ENCODE measurements around the gene UGT3A1.
A peak's percentile ranks its signal among the peaks of the same experiment; 100 is the strongest.

Gene UGT3A1

GRCh38 chr5:35956429-35956828 is 34.8 kb downstream of the UGT3A1 start:
- H3K36me3 Mint-ChIP-seq (ENCODE audit: low read depth) = no peaks in the 10 kb centered on the region
- no peak overlapping the region for H3K27ac Mint-ChIP-seq
- H3K9me3 Mint-ChIP-seq = no peaks in the 10 kb centered on the region
- peaks cover 9% of the 10 kb centered on the region for H3K4me1 Mint-ChIP-seq (ENCODE audit: low read depth)
- H3K4me3 Mint-ChIP-seq = no peak overlapping the region
- H3K27me3 Mint-ChIP-seq = peaks cover 36% of the 10 kb centered on the region

GRCh38 chr5:35954175-35954574 is 37.0 kb downstream of the UGT3A1 start:
- no peak overlapping the region for H3K27ac Mint-ChIP-seq
- H3K36me3 Mint-ChIP-seq (ENCODE audit: low read depth) = no peaks in the 10 kb centered on the region
- H3K4me3 Mint-ChIP-seq = no peak overlapping the region
- H3K27me3 Mint-ChIP-seq = peaks cover 32% of the 10 kb centered on the region
- H3K4me1 Mint-ChIP-seq (ENCODE audit: low read depth) = peaks cover 9% of the 10 kb centered on the region
- H3K9me3 Mint-ChIP-seq = no peaks in the 10 kb centered on the region

GRCh38 chr5:35947085-35947484 is 44.1 kb downstream of the UGT3A1 start:
- Mint-ChIP-seq H3K36me3 (ENCODE audit: low read depth) (no peaks in the 10 kb centered on the region), H3K9me3 (peaks cover 4% of the 10 kb centered on the region), H3K27me3 (peaks cover 22% of the 10 kb centered on the region), H3K4me1 (ENCODE audit: low read depth) (no peaks in the 10 kb centered on the region), H3K4me3 (no peak overlapping the region), H3K27ac (no peak overlapping the region)

GRCh38 chr5:35939639-35940038 is 51.6 kb downstream of the UGT3A1 start:
- H3K9me3 Mint-ChIP-seq = peaks cover 4% of the 10 kb centered on the region
- H3K4me1 Mint-ChIP-seq (ENCODE audit: low read depth) = no peaks in the 10 kb centered on the region
- no peak overlapping the region for H3K4me3 Mint-ChIP-seq
- H3K27ac Mint-ChIP-seq = no peak overlapping the region
- peaks cover 20% of the 10 kb centered on the region for H3K27me3 Mint-ChIP-seq
- H3K36me3 Mint-ChIP-seq (ENCODE audit: low read depth) = no peaks in the 10 kb centered on the region

GRCh38 chr5:35938568-35939227 is 52.5 kb downstream of the UGT3A1 start, which contains the start of gene CAPSL:
TSS of gene CAPSL (minus strand) at chr5:35938622. CDS start at chr5:35921120, 17,502 bp downstream.
- Mint-ChIP-seq H3K9me3 (no peaks in the 10 kb centered on the region), H3K27ac (no peak within 1 kb of the TSS), H3K4me3 (no peak within 1 kb of the TSS), H3K27me3 (peaks cover 13% of the 10 kb centered on the region), H3K36me3 (ENCODE audit: low read depth) (no peaks in the 10 kb centered on the region), H3K4me1 (ENCODE audit: low read depth) (no peaks in the 10 kb centered on the region)

GRCh38 chr5:35926389-35927051 is 64.7 kb downstream of the UGT3A1 start:
- peak overlapping the region; percentile 50 for H3K27ac Mint-ChIP-seq
- H3K4me3 Mint-ChIP-seq = peak overlapping the region; percentile 60
- no peaks in the 10 kb centered on the region for H3K36me3 Mint-ChIP-seq (ENCODE audit: low read depth)
- peaks cover 48% of the 10 kb centered on the region for H3K4me1 Mint-ChIP-seq (ENCODE audit: low read depth)
- H3K9me3 Mint-ChIP-seq = no peaks in the 10 kb centered on the region
- peaks cover 5% of the 10 kb centered on the region for H3K27me3 Mint-ChIP-seq

GRCh38 chr5:35924950-35925722 is 66.1 kb downstream of the UGT3A1 start:
- Mint-ChIP-seq H3K4me3 (peak overlapping the region; percentile 68), H3K27ac (peak overlapping the region; percentile 82), H3K27me3 (peaks cover 5% of the 10 kb centered on the region), H3K36me3 (ENCODE audit: low read depth) (no peaks in the 10 kb centered on the region), H3K9me3 (peaks cover 4% of the 10 kb centered on the region), H3K4me1 (ENCODE audit: low read depth) (peaks cover 57% of the 10 kb centered on the region)

- Mint-ChIP-seq H3K27me3 (peaks cover 5% of the 10 kb centered on the region), H3K4me1 (ENCODE audit: low read depth) (peaks cover 65% of the 10 kb centered on the region), H3K27ac (peak overlapping the region; percentile 82), H3K36me3 (ENCODE audit: low read depth) (peaks cover 4% of the 10 kb centered on the region), H3K9me3 (peaks cover 9% of the 10 kb centered on the region), H3K4me3 (peak overlapping the region; percentile 68)
These were observed 66.9 kb downstream of the UGT3A1 start for GRCh38 chr5:35924122-35924949.

- Mint-ChIP-seq H3K4me3 (no peak overlapping the region), H3K36me3 (ENCODE audit: low read depth) (peaks cover 14% of the 10 kb centered on the region), H3K9me3 (peaks cover 16% of the 10 kb centered on the region), H3K27ac (peak overlapping the region; percentile 23), H3K27me3 (peaks cover 5% of the 10 kb centered on the region), H3K4me1 (ENCODE audit: low read depth) (peaks cover 77% of the 10 kb centered on the region)
These were observed 68.7 kb downstream of the UGT3A1 start for GRCh38 chr5:35922468-35922867.

- Mint-ChIP-seq H3K9me3 (peaks cover 16% of the 10 kb centered on the region), H3K4me1 (ENCODE audit: low read depth) (peaks cover 77% of the 10 kb centered on the region), H3K36me3 (ENCODE audit: low read depth) (peaks cover 14% of the 10 kb centered on the region), H3K4me3 (no peak overlapping the region), H3K27ac (no peak overlapping the region), H3K27me3 (peaks cover 5% of the 10 kb centered on the region)
These were observed 69.3 kb downstream of the UGT3A1 start for GRCh38 chr5:35921930-35922329.

GRCh38 chr5:35920890-35921289 is 70.3 kb downstream of the UGT3A1 start:
- peaks cover 16% of the 10 kb centered on the region for H3K9me3 Mint-ChIP-seq
- peaks cover 71% of the 10 kb centered on the region for H3K4me1 Mint-ChIP-seq (ENCODE audit: low read depth)
- no peak overlapping the region for H3K27ac Mint-ChIP-seq
- peaks cover 17% of the 10 kb centered on the region for H3K36me3 Mint-ChIP-seq (ENCODE audit: low read depth)
- no peak overlapping the region for H3K4me3 Mint-ChIP-seq
- no peaks in the 10 kb centered on the region for H3K27me3 Mint-ChIP-seq

- Mint-ChIP-seq H3K9me3 (peaks cover 19% of the 10 kb centered on the region), H3K4me3 (peak overlapping the region; percentile 1), H3K27me3 (no peaks in the 10 kb centered on the region), H3K36me3 (ENCODE audit: low read depth) (peaks cover 17% of the 10 kb centered on the region), H3K4me1 (ENCODE audit: low read depth) (peaks cover 55% of the 10 kb centered on the region), H3K27ac (peak overlapping the region; percentile 59)
These were observed 72.0 kb downstream of the UGT3A1 start for GRCh38 chr5:35919191-35919590.

- Mint-ChIP-seq H3K27me3 (no peaks in the 10 kb centered on the region), H3K4me1 (ENCODE audit: low read depth) (peaks cover 71% of the 10 kb centered on the region), H3K36me3 (ENCODE audit: low read depth) (peaks cover 6% of the 10 kb centered on the region), H3K4me3 (peak overlapping the region; percentile 58), H3K27ac (peak overlapping the region; percentile 83), H3K9me3 (peaks cover 6% of the 10 kb centered on the region)
These were observed 82.4 kb downstream of the UGT3A1 start for GRCh38 chr5:35908814-35909213.

- H3K4me1 Mint-ChIP-seq (ENCODE audit: low read depth) = peaks cover 77% of the 10 kb centered on the region
- peak overlapping the region; percentile 83 for H3K27ac Mint-ChIP-seq
These were observed 83.0 kb downstream of the UGT3A1 start for GRCh38 chr5:35908228-35908627.

More at GRCh38 chr5:35908228-35908627, 83.0 kb downstream of the UGT3A1 start:
- peak overlapping the region; percentile 58 for H3K4me3 Mint-ChIP-seq
- peaks cover 6% of the 10 kb centered on the region for H3K36me3 Mint-ChIP-seq (ENCODE audit: low read depth)
- peaks cover 6% of the 10 kb centered on the region for H3K9me3 Mint-ChIP-seq
- no peaks in the 10 kb centered on the region for H3K27me3 Mint-ChIP-seq
